NB4 (cell line): ENCODE results near the gene SWT1.

Experiments used
- CTCF ChIP-seq: IDR thresholded peaks from one replicate; pipeline ENCODE4 v1.5.1; 2012; ENCODE audit warnings: low read depth, low read length
- MYC ChIP-seq: IDR thresholded peaks from 2 replicates; pipeline ENCODE4 v1.6.1; 2011; ENCODE audit warnings: low read depth, low read length
- POLR2A ChIP-seq: IDR thresholded peaks from 2 replicates; pipeline ENCODE4 v1.6.1; 2011; ENCODE audit warnings: mild to moderate bottlenecking; ENCODE audit not compliant: insufficient read length; ENCODE audit errors: extremely low read depth

GRCh38 chr1:185305419-185305818, 148.5 kb downstream of the SWT1 start:
- TF ChIP-seq POLR2A (no peak), CTCF (no peak), MYC (no peak)
